IPS-NIHi7 (cell line): ENCODE results near the gene RBMS3.

Source experiments
- DNase-seq: peaks from one replicate; pipeline ENCODE4 v3.0.0; 2012; ENCODE audit warnings: mixed read lengths; ENCODE audit errors: extremely low spot score

Gene RBMS3

DNA sequence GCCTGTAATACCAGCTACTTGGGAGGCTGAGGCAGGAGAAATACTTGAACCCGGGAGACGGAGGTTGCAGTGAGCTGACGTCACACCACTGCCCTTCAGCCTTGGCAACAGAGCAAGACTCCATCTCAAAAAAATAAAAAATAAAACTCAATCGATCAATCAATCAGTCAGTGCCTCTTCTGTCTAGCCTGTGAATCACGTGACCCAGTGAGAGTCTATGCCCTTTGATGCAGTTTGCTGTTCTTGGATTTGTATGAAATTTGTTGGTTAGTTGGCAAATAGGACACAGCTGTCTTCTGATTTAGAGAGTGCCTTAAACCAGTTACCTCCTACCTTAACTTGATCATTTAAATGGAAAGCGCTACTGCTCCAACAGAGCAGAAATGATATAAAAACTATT lies 3.6 kb upstream of the RBMS3 start:
- no peak for DNase-seq

DNA sequence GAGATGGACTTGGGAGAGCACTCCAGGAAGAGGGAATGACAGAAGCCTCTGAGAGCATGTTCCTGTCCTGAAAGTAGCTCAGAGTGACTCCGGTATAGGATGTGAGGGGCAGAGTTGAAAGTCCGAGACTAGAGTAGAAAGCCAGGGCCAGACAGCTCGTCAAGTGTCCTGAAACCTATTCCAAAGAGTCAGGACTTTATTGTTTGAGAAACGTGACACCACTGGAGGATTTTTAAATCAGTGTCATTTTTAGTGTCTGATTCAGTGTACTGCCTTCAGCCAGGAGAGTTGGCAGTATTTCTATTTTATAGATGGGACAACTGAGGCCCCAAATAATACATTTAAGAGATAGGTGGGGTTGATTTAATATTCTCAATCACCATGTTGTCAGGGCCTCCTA lies 1.6 kb upstream of the RBMS3 start:
- DNase-seq = no peak

DNA sequence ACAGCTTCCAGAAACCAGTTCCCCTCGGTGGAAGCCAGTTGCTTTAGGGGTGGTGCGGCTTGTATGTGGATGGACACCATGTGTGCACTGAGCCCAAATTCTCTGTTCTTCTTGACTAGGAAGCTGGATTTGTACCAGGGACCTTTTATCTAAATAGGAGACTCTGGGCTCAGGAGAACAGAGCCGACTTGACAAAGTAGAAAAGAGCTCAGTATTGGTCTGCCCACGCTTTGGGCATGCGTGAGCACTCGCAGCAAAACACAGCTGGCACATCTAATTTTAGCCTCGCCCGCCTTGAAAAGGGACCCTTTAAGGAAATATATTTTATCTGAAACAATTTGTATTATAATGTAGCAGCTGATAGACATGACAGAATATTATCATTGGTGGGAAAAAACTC lies 1.1 kb upstream of the RBMS3 start:
- no peak for DNase-seq

DNA sequence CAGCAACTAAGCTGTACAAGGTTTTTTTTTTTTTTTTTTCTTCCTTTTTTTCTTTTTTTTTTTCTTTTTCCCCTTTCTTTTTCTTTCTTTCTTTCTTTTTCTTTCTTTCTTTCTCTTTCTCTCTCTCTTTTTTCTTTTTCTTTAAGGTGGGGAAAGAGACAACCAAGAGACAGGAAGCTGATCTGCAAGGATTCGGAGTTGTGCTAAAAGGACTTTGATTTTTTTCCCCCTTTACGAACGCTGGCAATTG lies 148 bp downstream of the RBMS3 start:
- DNase-seq = no peak

DNA sequence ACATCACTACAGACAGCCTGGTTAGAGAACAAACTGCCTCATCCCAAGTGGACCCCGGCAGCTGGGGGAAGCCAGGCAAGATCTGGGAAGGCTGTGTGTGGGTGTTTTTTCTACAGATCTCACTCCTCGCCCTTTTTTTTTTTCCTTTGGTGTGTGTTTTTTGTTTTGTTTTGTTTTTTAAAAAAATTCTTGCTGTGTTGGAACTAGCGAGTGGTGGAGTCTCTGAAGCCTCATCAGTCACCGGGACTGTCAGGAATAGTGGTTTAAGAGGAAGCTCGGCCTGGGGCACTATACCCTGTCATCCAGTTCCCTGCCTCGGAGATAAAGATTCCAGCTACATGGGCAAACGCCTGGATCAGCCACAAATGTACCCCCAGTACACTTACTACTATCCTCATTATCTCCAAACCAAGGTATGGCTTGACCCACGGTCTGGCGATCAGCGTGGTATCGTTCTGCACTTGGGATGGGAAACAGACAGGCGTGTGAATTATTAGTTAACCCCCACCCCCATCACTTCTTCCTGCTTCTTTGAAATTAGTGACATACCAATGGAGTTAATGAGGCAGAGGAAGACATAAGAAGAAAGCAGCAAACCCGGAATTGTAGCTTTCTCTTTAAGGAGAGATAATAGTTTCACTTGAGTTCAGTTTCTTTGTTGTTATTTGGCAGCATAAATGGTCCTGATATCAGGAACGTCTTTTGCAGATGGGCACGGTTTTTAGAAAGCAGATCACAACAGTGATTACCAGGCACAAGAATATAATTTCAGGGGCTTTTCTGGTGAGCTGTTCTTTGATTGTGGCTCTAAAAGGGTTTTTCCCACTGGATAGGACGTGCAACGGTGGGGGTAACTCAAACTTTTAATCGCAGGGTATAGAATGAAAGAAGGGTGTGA lies 722 bp downstream of the RBMS3 start:
- DNase-seq = peak; percentile 25

DNA sequence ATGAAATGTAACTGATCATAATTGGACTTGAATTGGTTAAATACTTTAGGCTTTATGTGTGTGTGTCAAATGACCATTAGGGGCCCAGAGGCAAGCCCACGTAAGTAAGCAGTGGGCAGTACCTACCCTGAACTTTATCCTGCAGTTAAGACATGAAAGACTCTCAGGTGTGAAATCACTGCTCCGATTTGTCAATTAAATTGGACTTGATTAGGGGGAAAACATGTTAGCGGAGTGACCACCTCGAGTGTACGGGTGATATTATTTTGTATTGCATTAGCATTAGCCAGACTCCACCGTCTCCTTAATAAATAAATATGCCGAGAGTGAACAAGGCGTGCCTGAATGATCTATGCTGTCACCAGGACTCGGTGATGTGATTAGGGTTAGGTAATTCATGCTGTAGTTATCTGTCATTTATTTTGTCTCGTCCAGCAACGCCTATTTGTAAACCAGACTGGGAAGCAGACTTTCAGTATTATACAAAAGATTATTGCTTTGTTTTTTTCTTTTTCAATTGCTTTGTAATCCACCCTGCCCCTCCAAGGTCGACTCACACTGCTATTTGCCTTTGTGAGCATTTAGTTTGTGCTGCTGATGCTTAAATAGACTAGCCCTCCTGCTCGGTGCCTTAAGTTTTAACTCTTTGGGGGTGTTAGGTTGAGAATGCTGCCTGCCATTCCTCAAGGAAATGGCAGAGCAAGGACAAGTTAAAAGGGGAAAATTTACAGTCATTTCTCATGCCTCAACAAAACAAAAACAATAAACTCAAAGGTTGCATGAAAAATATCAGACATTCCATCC lies 1.8 kb downstream of the RBMS3 start:
- DNase-seq = no peak

DNA sequence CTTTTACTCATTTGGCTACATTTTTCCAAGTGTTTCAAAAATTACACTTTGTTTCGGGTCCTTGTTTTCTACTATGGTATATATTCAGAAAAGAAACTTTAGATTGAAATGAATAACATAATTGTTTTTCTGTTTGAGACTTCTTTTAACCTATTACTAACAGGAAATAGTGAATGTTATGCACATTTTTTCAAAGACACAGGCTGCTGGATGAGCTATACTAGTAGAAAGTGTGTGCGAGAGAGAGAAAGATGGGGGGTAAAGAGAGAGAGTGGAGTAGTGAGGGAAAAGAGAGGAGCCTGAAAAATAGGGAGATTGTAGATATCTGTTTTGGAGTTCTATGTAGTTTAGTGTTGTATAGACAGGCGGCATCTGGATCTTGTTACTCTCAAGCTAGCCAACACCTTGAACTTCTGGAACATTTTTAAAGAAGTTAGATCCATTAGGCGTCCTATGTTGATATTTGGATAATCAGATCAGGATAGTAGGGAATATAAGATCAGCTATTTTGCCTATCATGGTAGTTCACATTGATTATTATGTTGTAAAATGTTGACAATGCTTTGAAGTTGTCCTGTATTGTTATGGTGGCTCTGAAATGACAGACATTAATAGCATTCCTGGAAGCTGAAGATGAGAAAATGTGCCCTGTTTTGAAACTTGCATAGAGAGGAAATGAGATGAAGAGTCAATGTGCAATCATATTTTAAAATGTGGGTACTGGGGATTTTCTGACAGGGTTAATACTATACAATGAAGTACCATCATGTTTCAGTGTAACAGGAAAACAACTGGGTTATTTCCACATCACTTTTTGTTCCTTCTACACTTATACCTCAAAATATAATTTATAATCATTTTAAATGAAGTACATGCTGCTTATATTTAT lies 2.6 kb downstream of the RBMS3 start:
- no peak for DNase-seq

DNA sequence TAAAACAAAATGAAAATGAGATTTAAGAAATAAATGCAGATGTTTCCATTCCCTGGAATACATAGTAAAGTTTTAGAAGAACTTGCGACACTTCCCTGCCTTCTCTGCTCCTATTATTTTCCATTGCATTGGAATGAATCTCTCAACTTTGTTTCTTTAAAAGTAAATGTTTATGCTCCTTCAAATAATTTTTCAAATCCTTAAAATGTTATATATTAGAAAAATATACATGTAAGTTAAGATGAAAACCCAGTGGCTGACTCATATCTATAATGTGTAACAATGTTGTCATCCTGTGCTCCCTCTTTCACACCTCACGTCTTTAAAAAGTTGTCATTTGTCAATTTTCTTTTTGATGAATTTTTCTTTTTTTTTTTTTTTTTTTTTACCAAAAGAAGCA lies 3.6 kb downstream of the RBMS3 start:
- no peak for DNase-seq

DNA sequence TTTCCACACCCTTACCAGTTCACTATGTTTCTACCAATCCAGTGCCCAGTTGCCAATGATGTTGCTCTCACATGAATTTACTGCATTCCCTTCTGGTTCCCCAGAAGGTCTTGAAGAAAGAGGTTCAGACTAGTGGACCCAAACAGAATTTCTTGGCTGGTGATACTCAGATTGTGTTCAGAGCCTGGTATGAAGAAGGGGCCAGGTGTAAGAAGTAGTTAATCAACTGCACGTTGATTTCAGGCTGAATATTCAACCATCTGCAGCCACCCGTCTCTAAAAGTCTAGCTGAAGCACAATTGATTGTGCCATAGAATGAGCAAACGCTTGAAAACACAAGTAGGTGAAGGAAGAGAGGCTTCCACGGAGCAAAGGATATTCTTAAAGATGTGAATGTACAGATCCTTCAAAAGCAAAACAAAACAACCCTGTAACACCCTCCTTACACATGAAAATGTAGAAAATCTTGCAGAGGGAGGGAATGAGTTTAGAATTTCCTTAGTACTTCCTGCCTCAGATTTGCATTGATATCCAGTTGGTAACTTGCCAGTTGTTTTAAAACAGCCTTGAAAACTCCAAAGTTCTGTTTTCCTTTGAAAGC lies 4.7 kb downstream of the RBMS3 start:
- DNase-seq = no peak

DNA sequence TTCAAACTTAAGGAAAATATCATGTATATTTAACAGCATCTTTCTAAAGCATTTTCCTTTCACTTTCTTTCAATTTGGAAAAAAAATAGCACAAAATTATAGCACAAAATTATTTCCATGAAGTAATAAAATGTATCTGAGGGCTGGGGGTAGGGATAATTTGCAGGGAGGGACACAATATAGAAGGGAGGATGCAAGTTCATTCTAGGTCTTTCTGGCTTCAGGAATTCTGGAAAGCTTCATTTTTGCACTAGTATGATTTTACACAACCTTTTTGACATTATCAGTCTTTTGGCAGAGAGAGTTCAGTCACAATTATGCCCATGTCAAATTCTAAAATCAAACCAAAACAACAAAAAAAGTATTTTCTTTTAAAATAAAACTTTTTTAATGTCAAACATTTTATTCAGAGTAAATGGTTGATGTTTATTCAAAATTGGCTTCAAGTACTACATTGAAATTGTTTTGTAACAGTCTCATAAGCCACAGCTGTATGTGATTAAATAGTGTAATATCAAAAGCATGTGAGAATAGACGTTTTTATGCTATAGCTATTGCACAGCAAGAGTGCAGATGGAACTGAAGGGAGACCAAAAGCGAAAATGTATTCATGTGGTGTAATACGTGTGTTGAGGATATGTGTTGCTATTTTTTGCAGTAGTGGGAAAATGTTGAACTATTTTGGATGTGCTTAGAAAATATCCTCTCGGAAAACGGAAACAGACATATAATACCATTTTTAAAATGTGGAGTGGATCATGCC lies 5.8 kb downstream of the RBMS3 start:
- DNase-seq = no peak

DNA sequence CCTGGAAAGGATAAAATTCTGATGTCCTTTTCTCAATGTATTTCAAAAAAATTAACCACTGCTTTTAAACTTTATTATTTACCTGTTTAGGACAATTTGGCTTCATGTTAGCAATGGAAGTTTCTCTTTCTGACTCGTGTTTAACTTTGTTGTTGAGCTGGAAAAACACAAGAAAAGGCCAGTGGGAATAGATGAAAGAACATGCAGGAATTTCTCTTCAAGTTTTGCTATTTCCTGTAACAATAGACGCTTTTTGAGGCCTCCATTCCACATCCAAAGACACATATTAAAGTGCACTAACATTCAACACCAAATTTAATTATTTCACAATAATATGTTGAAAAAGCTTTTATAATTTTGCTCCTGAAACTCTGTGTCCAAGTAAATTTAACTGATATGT lies 9.7 kb downstream of the RBMS3 start:
- DNase-seq = no peak

DNA sequence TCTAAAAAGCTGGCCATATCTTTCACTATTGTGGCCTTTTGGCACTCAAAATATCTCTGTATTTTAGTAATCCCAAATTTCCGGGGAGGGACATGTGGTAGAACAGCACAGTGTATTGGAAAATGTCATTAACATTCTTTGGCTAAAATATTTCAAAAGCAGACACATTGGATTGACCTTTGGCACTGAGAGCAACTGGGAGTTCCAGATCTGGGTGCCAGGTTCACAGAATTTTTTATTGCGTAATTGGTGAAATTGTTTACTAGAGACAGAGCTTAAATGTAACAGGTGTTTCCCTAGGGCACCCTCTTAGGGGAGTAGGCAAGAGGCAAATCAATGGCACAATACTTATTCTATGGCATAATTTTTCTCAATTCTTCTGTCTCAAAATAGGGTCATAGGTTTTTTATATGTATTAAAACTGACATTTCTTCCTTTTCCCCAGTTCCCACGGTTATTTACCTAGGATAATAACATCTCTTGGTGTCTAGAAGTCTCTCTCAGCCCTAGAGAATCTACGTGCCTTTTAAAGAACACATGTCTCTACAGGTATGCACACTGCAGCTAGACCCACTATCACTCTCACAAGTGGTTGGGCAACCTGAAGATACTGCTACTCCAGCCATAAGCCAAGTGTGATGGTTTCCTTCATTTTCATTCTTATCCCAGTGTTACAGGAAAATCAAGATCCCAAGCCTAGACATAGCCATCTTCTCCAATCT lies 10.6 kb downstream of the RBMS3 start:
- no peak for DNase-seq

DNA sequence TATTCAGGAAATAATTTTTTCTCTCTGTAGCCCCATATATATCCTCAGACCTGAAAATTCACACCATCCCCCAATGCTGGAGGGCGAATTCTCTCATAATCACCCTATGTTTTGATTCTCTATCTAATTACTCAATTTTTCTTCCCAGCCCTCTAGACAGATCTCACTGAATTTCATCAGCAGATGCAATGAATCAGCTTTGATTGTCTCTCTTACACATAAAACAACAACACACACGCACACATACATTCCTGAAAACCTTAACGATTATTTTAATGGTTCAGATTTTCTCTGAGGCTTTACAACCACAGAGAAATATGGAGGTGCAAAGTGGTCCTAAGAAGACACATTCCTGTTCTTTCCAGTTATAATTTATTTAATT lies 11.1 kb downstream of the RBMS3 start:
- DNase-seq = no peak

DNA sequence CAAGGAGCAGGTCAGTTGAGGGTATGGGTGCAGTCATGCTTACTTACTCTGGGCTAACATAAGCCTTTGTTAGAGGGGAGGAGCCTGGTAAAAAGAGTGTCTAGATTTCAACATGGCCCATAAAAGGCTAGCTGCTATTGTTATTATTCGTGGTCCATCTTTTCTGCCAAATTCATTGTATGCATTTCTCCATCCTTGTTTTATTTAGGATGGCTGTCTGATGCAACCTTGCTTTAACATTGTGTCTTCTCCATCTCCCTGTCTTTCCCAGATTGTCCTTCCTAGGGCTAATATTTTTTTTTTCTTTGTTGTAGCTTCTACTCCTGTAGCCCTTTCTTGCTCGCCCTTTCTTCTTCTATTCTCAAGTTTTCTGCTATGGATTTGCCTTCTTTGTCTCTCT lies 12.6 kb downstream of the RBMS3 start:
- no peak for DNase-seq

DNA sequence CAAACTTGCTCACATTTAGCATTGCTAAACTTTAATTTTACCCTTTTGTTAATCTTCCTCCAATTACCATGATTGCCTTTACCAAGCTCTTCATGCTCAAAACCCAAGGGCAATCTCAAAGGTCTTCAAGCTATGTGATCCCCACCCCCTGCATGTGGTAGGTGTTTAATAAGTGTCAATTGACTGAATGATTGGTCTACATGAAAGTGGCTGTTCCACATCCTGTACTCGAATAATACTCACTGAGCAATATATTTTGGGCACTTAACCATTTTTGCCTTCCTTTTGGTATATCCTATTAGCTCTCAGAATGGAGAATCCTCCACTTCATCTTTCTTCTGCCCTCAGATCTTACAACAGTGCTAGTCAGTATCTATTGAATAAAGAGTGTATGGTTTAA lies 17.1 kb downstream of the RBMS3 start:
- no peak for DNase-seq

DNA sequence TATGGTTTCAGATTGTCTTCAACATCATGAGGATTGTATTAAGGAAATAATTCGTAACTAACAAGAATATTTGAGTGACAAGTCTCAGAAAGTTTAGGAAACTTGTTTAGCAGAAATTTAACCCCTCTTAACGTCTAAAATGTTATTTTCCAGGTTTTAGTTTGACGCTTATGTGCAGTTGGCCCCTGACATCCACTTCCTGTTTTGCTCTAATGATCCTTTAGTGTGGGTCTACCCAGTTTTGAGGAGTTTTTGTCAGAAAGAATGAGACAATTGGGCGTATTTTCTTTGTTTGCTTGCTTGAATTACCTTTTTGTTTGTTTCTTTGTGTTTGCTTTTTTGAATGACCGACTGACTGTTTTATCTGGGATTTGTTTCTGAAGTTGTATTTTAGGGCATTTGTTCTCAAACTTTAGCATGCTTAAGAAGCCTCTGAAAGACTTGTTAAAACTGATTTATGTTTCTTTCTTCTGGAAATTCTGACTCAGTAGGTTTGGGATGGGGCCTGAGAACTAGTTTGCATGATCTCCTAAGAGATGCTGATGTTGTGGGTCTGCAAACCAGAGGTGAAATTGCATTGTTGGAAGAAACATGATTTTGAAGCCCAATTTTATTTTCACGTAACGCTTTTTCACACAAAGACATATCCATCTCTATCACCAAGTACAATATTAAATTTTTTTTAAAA lies 20.6 kb downstream of the RBMS3 start:
- no peak for DNase-seq

DNA sequence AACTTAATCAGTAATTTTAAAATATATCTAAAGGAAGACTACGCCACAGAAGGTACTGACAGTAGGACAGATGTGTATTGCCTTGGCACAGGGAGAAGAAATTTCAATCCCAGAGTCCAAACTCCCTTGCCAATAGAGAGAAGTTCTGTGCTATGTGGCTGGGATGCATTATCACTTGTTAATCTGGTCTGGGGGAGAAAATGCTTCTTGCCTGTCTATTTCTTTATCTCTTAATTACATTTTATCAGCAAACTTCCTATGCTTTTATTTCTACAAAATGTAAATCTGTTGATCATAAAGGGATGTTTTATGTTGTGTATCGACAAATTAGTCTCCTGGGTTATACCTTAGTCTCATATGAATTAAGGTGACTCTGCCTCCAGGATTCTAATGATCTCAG lies 21.7 kb downstream of the RBMS3 start:
- no peak for DNase-seq

DNA sequence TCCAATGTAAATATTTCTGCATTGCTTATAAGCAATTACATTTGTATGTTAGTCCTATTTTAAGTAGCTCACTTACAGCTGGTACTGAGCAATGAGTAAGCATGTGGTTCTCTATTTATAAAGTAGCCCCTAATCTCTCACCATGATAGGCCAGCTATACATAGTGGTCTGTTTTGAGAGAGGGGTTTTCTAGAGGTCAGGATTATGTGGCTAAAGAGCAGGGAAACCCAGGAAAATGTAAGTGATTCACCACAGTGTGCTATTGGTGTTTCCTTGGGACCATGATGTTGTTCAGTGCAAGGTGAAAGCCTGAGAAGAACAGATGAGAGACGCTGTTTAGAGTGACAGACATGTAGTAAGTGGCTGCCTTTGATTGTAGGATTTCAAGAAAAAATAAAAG lies 26.4 kb downstream of the RBMS3 start:
- DNase-seq = no peak

DNA sequence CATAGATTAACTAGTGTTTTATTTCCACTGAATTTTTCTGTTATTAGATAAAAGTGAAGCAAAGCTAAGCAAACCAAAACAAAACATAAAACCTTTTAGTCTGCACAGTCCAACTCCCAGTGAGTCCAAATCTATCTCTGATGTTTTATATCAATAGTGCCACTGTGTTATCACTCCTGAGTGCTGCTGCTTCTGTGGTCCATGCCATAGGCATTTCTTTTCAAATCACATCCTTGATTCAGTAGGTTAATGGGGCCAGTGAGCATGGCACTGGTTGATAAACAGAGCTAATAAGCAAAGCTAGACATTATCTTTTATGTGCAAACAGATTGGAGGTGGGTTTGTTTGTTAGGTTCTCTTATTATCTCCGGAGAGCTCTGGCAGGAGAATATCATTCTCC lies 30.0 kb downstream of the RBMS3 start:
- DNase-seq = no peak

DNA sequence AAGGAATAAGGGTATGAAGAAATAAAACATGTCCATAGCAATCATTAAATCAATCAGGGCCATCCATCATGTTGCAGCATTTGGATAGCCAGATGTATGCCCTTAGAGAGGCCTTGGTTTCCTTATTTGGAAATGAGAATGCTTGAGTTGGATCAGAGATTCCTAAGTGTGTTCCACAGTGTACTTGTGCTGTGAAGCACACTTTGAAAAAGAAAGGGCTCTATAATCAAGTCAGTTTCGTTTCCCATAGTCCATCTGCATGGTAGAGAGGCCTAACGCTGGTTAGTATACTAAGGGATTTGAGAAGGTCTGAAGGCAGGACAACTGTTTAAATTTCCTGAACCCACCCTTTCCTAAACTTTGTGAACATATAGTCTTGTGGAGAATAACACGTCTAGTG lies 30.9 kb downstream of the RBMS3 start:
- DNase-seq = no peak
